Activated CD8-positive, alpha-beta memory T cell treated with anti-CD3 and anti-CD28 coated beads, Interleukin-2, amount 50 U/mL, for 24 hours (primary cell): ENCODE measurements around the gene SENP5.
"Not testable (repeated sequence)": the region's sequence is repeated elsewhere in the genome, so short reads cannot be mapped to it uniquely, and the experiment has no call there.

Source experiments
- DNase-seq: peaks from one replicate; pipeline ENCODE4 v3.0.0-alpha.2; 2020; ENCODE audit errors: extremely low read depth

The SENP5 gene

GRCh38 chr3:196867507-196868296 lies at the start of gene SENP5:
Gene SENP5, plus strand, starts transcription at chr3:196867920. Its CDS starts 17,262 bp downstream, at chr3:196885182.
- peak; percentile 59 for DNase-seq

- DNase-seq, result no peak
These were observed 45.8 kb upstream of the SENP5 start for GRCh38 chr3:196821806-196822355.

- not testable (repeated sequence) for DNase-seq
These were observed 38.1 kb upstream of the SENP5 start for GRCh38 chr3:196829651-196830050.

GRCh38 chr3:196835086-196835485 lies 32.6 kb upstream of the SENP5 start:
- no peak for DNase-seq

GRCh38 chr3:196836626-196837025 lies 31.1 kb upstream of the SENP5 start:
- DNase-seq, result not testable (repeated sequence)

GRCh38 chr3:196837819-196838420 lies 29.8 kb upstream of the SENP5 start:
- peak; percentile 41 for DNase-seq

GRCh38 chr3:196839351-196839750 lies 28.4 kb upstream of the SENP5 start:
- not testable (repeated sequence) for DNase-seq

- no peak for DNase-seq
These were observed 24.9 kb upstream of the SENP5 start for GRCh38 chr3:196842567-196843434.

GRCh38 chr3:196843435-196844110 lies 24.1 kb upstream of the SENP5 start:
- no peak for DNase-seq

- not testable (repeated sequence) for DNase-seq
These were observed 23.2 kb upstream of the SENP5 start for GRCh38 chr3:196844235-196845219.

GRCh38 chr3:196848375-196848774 lies 19.3 kb upstream of the SENP5 start:
- not testable (repeated sequence) for DNase-seq

GRCh38 chr3:196849180-196849741 lies 18.5 kb upstream of the SENP5 start:
- DNase-seq, result no peak

- not testable (repeated sequence) for DNase-seq
These were observed 4.7 kb upstream of the SENP5 start for GRCh38 chr3:196863000-196863399.

- DNase-seq, result no peak
These were observed 589 bp upstream of the SENP5 start for GRCh38 chr3:196867155-196867506.

- no peak for DNase-seq
These were observed 559 bp downstream of the SENP5 start for GRCh38 chr3:196868297-196868661.

- DNase-seq, result no peak
These were observed 4.6 kb downstream of the SENP5 start for GRCh38 chr3:196872316-196872715.

GRCh38 chr3:196874511-196875094 lies 6.9 kb downstream of the SENP5 start:
- not testable (repeated sequence) for DNase-seq

- DNase-seq, result no peak
These were observed 7.5 kb downstream of the SENP5 start for GRCh38 chr3:196875258-196875657.

GRCh38 chr3:196883361-196883760 lies 15.6 kb downstream of the SENP5 start:
- DNase-seq, result no peak

GRCh38 chr3:196886144-196886543 lies 18.4 kb downstream of the SENP5 start:
- no peak for DNase-seq
